ENCODE measurements around the gene JAKMIP1. TPM values are rescaled to one million over a fixed set of nuclear protein-coding genes. Genes with fewer than 3 reads are reported as not detected.

JAKMIP1 gene
- total RNA-seq, 1 donor from 2014 or later, result not detected

- Mint-ChIP-seq H3K4me3 (no peak overlapping the region), H3K4me1 (peaks cover 5% of the 10 kb centered on the region), H3K9me3 (no peaks in the 10 kb centered on the region), H3K27me3 (ENCODE audit: low read depth) (peaks cover 39% of the 10 kb centered on the region), H3K27ac (no peak overlapping the region), H3K36me3 (no peaks in the 10 kb centered on the region)
- no peak for DNase-seq (ENCODE audit: low spot score in 2 of 2, unreplicated experiment in 2 of 2)
- TF ChIP-seq CTCF (IDR thresholded peaks at IDR 0.05; ENCODE audit: unreplicated experiment), result no peak
Observed at GRCh38 chr4:6068986-6069385, 131.4 kb downstream of the JAKMIP1 start.

GRCh38 chr4:6065934-6066590, 134.3 kb downstream of the JAKMIP1 start:
- Mint-ChIP-seq H3K27ac (no peak overlapping the region), H3K4me3 (no peak overlapping the region), H3K36me3 (no peaks in the 10 kb centered on the region), H3K9me3 (peaks cover 3% of the 10 kb centered on the region), H3K4me1 (no peaks in the 10 kb centered on the region), H3K27me3 (ENCODE audit: low read depth) (peaks cover 36% of the 10 kb centered on the region)
- no peak for TF ChIP-seq CTCF (IDR thresholded peaks at IDR 0.05; ENCODE audit: unreplicated experiment)
- DNase-seq (ENCODE audit: low spot score in 2 of 2, unreplicated experiment in 2 of 2), result no peak

- no peak overlapping the region for H3K27ac Mint-ChIP-seq
- H3K27me3 Mint-ChIP-seq (ENCODE audit: low read depth), result peaks cover 31% of the 10 kb centered on the region
- H3K4me3 Mint-ChIP-seq, result no peak overlapping the region
- peaks cover 8% of the 10 kb centered on the region for H3K9me3 Mint-ChIP-seq
- DNase-seq (ENCODE audit: low spot score in 2 of 2, unreplicated experiment in 2 of 2), result no peak
- no peak for TF ChIP-seq CTCF (IDR thresholded peaks at IDR 0.05; ENCODE audit: unreplicated experiment)
- no peaks in the 10 kb centered on the region for H3K36me3 Mint-ChIP-seq
- no peaks in the 10 kb centered on the region for H3K4me1 Mint-ChIP-seq
Observed at GRCh38 chr4:6065166-6065565, 135.2 kb downstream of the JAKMIP1 start.

- no peaks in the 10 kb centered on the region for H3K36me3 Mint-ChIP-seq
- no peaks in the 10 kb centered on the region for H3K4me1 Mint-ChIP-seq
- no peak overlapping the region for H3K4me3 Mint-ChIP-seq
- peaks cover 9% of the 10 kb centered on the region for H3K9me3 Mint-ChIP-seq
- H3K27ac Mint-ChIP-seq, result no peak overlapping the region
- H3K27me3 Mint-ChIP-seq (ENCODE audit: low read depth), result peaks cover 26% of the 10 kb centered on the region
- no peak for DNase-seq (ENCODE audit: low spot score in 2 of 2, unreplicated experiment in 2 of 2)
- no peak for TF ChIP-seq CTCF (IDR thresholded peaks at IDR 0.05; ENCODE audit: unreplicated experiment)
Observed at GRCh38 chr4:6064383-6064782, 136.0 kb downstream of the JAKMIP1 start.

GRCh38 chr4:6063684-6064083, 136.7 kb downstream of the JAKMIP1 start:
- Mint-ChIP-seq H3K4me1 (no peaks in the 10 kb centered on the region), H3K4me3 (no peak overlapping the region), H3K27ac (no peak overlapping the region), H3K27me3 (ENCODE audit: low read depth) (peaks cover 26% of the 10 kb centered on the region), H3K9me3 (peaks cover 11% of the 10 kb centered on the region), H3K36me3 (no peaks in the 10 kb centered on the region)
- no peak for DNase-seq (ENCODE audit: low spot score in 2 of 2, unreplicated experiment in 2 of 2)
- no peak for TF ChIP-seq CTCF (IDR thresholded peaks at IDR 0.05; ENCODE audit: unreplicated experiment)

GRCh38 chr4:6062133-6062532, 138.2 kb downstream of the JAKMIP1 start:
- no peaks in the 10 kb centered on the region for H3K4me1 Mint-ChIP-seq
- peaks cover 17% of the 10 kb centered on the region for H3K9me3 Mint-ChIP-seq
- H3K27ac Mint-ChIP-seq, result no peak overlapping the region
- no peaks in the 10 kb centered on the region for H3K36me3 Mint-ChIP-seq
- no peak for TF ChIP-seq CTCF (IDR thresholded peaks at IDR 0.05; ENCODE audit: unreplicated experiment)
- H3K4me3 Mint-ChIP-seq, result no peak overlapping the region
- no peak for DNase-seq (ENCODE audit: low spot score in 2 of 2, unreplicated experiment in 2 of 2)
- H3K27me3 Mint-ChIP-seq (ENCODE audit: low read depth), result peaks cover 15% of the 10 kb centered on the region
